ENCODE data around the gene FAM221B. TPM values are rescaled to one million over a fixed set of nuclear protein-coding genes. Genes with fewer than 3 reads are reported as not detected.

Gene FAM221B
- total and polyA plus RNA-seq, 2 donors (not counting 1 experiment from before 2014, with no cell fraction given), result not detected

GRCh38 chr9:35813434-35814105 is 15.0 kb downstream of the FAM221B start:
- H3K27ac ChIP-seq (ENCODE audit: low read length in 2 of 2), result no peak overlapping the region
- 92% methylated on average over 4 of the region's 10 CpGs for WGBS (ENCODE audit: insufficient coverage)
- intact Hi-C loops (cut with micrococcal nuclease), result loop anchor here (5.0 kb wide), 1 partner anchor 1146 kb away; a partner anchor contains a TSS

More at GRCh38 chr9:35813434-35814105, 15.0 kb downstream of the FAM221B start:
- Histone ChIP-seq H4K20me1 (ENCODE audit: control insufficient read depth, insufficient read depth, low read length, poor library complexity, severe bottlenecking) (no peaks in the 10 kb centered on the region), H3K4me2 (replicated peaks; ENCODE audit: low read depth, low read length, poor library complexity, severe bottlenecking) (peak overlapping the region; percentile 88), H3K4me3 (ENCODE audit: control extremely low read depth in 1 of 5, extremely low read depth in 1 of 5, insufficient read depth in 1 of 5, low read depth in 2 of 5, low read length in 4 of 5) (no peak overlapping the region), H3K9ac (ENCODE audit: low read length) (no peak overlapping the region), H2AFZ (ENCODE audit: insufficient read depth, low read depth, low read length, poor library complexity, severe bottlenecking) (no peak overlapping the region), H3K9me3 (ENCODE audit: control extremely low read depth in 1 of 3, control insufficient read depth in 2 of 3, insufficient read depth in 1 of 3, low read length in 2 of 3) (no peaks in the 10 kb centered on the region), H3K79me2 (ENCODE audit: control insufficient read depth, insufficient read depth, low read length) (no peaks in the 10 kb centered on the region), H3K27me3 (replicated peaks in 1 of 4; ENCODE audit: control extremely low read depth in 1 of 4, control insufficient read depth in 3 of 4, insufficient read depth in 4 of 4, low read length in 3 of 4) (no peaks in the 10 kb centered on the region), H3K36me3 (replicated peaks in 1 of 2; ENCODE audit: control extremely low read depth in 1 of 2, control insufficient read depth in 1 of 2, extremely low read depth in 1 of 2, insufficient read depth in 2 of 2, low read length in 1 of 2) (peaks cover 0 to 7% of the 10 kb centered on the region in 2 experiments), H3K4me1 (ENCODE audit: control insufficient read depth in 2 of 2, insufficient read depth in 2 of 2, low read length in 2 of 2) (peaks cover 26 to 33% of the 10 kb centered on the region in 2 donors)
- ChIA-PET POLR2A (interaction anchor here (1.0 to 1.6 kb wide), 2 partner anchors 81 to 208 kb away, joined by 3 read pairs; partner anchors contain the start of genes CREB3 and TLN1), CTCF (interaction anchor here (0.8 to 4.6 kb wide), 16 partner anchors 8 to 210 kb away, joined by 3 to 58 read pairs (median 5); partner anchors contain the start of genes CCDC107, CREB3, FAM221B and RMRP)
- no peak for DNase-seq
- Mint-ChIP-seq H3K9me3 (ENCODE audit: insufficient read depth) (no peaks in the 10 kb centered on the region), H3K27ac (peak overlapping the region; percentile 37), H3K4me3 (peak overlapping the region; percentile 97), H3K27me3 (no peaks in the 10 kb centered on the region), H3K4me1 (peaks cover 30% of the 10 kb centered on the region)
- TF ChIP-seq EZH2 (IDR thresholded peaks at IDR 0.05; ENCODE audit: borderline replicate concordance, insufficient read depth, low read depth, low read length, poor library complexity, severe bottlenecking), result no peak
- no peak for TF ChIP-seq CTCF (IDR thresholded peaks at IDR 0.05)
- no peak for ATAC-seq (ENCODE audit: low read depth)

Data from B cell (primary cell).